ENCODE results near the gene BTBD2.

Gene BTBD2

DNA sequence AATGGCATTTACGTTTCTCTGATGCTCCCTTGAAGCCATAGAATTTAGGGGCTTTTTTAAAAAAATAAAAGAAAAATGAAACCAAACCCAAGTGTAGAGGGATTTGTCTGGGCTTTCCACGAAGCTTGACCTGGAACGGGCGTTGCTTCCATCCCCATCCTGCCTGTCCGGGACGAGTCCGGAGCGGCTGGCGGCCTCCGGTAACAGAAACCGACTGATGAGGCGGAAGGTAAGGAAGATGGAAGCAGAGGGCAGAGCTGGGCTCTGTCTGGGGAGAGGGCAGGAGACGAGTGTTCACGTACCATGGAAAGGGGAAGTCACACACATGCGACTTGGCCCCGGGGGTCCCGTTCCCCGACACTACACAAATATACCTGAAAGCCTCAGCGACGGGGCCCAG is 34.3 kb downstream of the BTBD2 start:
- DNase-seq, result no peak

DNA sequence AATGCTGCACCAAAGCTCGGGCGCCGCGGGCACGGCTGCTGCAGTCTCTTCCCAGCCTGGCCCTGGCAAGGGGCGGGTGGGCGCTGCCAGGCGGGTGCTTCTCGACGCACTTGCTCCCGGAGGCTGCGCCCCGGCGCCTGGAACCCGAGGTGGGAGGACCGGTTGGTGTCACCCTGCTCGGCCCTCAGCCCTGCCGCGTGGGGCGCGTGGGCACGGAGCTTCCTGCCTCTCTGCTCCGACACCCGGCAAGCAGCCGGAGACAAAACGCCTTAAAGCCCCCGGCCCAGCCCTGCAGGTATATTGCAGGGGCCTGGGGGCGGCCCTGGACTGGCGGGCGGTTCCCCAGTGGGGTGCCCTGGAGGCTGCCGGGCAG is 34.7 kb downstream of the BTBD2 start:
- DNase-seq, result no peak

DNA sequence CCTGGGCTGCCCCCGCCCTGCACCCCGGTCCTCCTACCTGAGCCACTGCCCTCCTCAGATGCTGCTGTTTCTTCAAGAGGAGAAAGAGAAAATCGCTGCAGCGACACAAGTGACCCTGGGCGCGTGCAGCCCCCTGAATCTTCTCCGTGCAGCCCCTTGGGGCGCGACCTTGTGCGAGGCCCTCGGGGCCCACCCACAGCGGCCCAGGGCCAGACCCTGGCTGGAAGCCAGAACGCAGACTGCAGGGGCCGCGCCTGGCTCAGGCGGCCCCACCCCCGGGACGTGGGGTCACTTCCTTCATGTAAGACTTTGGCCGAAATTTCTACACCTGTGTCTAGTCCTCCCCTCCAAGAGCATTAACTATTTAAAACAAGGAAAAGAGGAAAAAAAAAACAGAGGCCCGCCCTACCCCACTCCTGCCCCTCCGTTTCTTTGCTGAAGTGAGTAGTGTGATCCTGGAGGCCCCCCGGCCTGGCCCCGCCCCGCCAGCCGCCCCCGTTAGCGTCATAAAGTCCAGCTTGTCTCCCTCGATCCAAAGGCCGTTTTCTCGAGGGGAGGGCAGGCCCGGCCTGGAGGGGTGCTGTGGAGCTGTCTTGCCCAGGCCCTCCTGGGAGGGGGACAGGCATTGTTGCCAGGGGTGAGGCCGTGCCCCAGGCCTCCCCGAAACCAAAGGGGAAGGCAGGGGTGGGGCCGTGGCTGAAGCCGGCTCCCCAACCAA is 35.3 kb downstream of the BTBD2 start:
- DNase-seq, result no peak

DNA sequence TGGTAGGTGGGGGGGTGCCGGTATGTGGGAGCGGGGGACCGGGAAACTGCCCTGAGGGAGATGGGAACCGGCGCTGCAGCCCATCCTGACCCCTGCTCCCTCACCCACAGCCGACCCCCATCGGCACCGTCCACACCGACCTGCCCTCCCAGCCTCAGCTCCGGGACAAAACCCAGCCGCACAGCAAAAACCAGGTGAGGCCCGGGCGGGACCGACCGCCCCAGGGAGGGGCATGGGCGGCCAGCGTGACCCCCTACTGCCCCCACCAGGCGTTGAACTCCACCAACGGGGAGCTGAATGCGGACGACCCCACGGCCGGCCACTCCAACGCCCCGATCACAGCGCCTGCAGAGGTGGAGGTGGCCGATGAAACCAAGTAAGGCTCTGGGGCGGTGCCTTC is 35.9 kb downstream of the BTBD2 start:
- no peak for DNase-seq

DNA sequence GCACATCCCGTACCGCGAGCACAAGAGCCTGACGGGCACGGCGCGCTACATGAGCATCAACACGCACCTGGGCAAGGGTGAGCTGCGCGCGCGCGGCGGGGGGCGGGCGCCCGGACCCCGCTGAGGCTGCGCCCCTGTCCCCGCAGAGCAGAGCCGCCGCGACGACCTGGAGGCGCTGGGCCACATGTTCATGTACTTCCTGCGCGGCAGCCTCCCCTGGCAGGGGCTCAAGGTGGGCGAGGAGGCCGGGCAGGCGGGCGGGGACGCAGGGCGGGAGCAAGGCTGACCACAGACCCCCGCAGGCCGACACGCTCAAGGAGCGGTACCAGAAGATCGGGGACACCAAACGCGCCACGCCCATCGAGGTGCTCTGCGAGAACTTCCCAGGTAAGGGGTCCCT is 36.5 kb downstream of the BTBD2 start:
- DNase-seq, result no peak

DNA sequence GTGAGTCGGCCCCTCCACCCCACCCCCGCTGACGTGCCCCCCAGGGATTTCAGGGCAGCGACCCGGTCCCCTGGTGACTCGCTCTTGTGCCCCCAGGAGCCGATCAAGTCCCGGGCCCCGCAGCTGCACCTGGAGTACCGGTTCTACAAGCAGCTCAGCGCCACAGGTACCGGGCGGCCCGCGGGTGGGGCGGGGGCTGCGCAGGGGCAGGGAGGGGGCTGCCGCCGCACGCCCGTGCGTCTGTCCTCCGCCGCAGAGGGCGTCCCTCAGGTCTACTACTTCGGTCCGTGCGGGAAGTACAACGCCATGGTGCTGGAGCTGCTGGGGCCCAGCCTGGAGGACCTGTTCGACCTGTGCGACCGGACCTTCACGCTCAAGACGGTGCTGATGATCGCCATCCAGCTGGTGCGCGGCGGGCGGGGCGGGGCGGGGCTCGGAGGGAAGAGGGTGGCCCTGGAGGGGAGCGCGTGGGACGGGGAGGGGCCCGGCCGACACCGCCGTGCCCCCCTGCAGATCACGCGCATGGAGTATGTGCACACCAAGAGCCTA is 37.1 kb downstream of the BTBD2 start:
- no peak for DNase-seq

DNA sequence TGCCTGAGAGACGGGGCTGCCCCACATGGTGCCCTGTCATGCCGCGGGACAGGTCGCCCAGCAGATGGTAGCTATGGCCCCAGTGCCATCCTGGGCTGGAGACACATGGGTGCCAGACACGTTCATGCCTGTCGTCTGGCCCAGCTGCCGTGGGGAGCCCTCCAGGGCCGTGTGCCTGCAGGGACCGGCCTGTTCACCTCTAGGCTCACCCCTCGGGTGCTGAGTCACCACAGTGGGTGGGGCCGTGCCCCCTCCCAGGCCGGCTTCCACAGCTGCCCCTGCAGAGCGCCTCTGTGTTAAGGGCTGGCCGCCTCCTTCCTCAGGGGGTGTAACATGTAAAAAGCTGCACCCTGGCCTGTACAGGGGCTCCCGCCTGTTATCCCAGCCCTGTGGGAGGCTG is 38.4 kb downstream of the BTBD2 start:
- DNase-seq, result no peak

DNA sequence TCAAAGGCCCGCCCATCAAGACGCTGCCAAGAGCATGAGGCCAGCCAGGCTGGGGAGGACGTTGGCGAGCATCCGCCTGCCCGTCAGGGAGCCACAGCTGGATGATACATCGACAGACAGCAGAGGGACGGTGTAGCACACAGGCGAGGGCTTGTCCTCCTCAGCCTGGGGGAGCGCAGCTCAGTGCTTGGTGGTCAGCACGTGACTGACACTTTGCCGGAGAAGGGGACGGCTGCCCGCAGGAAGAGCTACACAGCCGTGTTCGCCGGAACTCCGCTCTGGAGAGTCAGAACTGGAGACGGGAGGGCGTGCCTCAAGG is 40.4 kb downstream of the BTBD2 start:
- DNase-seq, result no peak

DNA sequence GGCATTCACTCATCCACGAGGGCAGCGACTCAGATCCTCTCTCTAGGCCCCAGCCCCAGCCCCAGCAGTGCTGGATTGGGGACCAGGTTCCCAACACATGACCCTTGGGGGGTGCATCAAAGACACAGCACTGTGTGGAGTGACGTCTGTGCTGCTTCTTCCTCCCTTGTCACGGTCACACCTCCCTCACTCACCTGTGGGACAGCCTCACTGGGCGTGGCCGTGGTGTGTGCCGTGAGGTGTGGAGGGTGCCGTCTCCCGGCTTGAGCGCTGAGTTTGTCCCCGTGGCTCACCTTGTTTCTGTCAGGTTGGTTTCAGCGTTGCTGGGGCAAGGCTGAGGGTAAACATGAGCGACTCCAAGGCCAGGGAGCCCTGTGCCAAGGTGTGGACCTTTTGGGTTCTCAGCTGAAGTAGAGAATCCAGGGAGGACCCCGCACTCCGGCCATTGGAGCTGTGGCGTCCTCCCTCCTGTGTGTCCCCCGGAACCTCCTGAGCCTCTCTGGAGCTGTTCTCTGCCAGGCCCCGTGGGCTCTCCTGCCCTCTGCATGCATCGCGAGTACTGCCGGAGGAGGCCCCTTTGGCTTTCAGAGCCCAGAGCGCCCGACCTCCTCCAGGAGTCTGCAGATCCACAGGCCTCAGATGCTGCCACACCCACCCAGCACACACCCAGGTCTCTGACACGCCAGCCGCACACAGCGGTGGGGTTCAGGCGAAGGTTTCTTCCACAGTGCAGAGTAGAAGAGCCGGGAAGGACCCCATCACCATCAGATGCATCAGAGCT is 40.9 kb downstream of the BTBD2 start:
- DNase-seq, result no peak

DNA sequence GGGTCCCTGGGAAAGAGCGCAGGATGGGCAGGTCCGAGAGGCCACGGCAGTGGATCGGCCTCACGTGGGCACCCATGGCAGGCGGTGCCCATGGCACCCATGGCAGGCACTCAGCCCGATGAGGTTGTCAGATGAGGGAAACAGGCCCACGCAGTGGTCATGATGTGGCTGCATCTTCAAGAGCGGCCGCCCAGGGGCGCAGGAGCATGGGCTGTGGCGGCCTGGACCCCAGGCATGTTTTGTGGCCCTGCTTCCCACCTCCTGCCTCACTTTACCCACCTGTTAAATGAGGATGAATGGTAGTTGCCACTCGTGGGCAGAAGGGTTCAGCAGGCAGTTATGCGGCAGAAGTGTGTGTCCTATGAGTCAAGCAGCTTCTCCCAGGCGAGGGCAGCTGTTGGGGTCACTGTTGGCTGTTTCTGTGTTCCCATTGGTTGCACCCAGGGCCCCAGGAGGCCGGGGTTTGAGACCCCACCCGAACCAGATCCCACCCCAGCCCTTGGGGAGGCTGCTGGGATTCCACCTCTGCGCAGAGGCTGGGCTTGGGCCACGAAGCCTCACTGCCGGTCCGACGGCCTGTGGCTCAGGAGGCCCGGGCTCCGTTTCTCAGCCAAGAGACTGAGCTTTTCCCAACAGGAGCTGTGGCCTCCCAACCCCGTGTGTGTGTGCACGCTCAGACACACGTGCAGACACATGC is 44.6 kb downstream of the BTBD2 start:
- DNase-seq, result no peak

DNA sequence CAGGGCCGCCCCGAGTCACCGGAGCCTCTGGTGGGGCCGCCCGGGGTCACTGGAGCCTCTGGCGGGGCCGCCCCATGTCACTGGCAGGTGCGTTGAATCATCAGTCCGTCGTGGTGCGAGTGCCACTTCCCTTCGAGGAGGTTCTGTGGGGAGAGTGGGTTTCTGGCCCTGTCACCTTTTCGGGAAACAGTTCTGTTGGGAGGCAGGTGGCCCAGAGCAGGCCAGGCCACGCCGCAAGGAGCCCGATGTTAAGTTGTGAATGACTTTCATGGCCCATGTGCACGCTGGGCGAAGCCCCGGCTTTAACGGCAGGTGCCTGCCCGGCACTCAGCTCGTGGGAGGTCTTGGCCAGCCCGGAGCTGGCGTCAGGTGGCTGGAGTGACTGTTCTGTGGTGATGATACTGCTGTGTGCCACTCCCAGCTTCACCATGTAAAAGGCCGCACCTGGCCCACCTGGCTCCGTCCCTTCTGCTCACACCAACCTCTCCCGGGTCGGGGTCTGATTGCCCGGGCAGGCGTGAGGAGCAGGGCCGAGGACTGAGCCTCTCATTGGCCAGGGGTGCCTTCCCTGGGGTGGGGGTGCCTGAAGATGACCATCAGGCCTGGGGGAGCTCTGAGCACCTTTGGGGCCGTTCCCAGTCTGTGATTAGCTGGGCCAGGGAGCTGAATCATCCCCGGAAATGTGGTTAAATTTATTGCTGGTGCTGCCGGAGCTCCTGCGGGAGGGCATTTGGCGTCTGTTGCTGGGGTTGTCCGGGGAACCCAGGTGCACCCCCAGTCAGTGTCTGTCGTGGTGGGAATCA is 45.3 kb downstream of the BTBD2 start:
- DNase-seq, result no peak

DNA sequence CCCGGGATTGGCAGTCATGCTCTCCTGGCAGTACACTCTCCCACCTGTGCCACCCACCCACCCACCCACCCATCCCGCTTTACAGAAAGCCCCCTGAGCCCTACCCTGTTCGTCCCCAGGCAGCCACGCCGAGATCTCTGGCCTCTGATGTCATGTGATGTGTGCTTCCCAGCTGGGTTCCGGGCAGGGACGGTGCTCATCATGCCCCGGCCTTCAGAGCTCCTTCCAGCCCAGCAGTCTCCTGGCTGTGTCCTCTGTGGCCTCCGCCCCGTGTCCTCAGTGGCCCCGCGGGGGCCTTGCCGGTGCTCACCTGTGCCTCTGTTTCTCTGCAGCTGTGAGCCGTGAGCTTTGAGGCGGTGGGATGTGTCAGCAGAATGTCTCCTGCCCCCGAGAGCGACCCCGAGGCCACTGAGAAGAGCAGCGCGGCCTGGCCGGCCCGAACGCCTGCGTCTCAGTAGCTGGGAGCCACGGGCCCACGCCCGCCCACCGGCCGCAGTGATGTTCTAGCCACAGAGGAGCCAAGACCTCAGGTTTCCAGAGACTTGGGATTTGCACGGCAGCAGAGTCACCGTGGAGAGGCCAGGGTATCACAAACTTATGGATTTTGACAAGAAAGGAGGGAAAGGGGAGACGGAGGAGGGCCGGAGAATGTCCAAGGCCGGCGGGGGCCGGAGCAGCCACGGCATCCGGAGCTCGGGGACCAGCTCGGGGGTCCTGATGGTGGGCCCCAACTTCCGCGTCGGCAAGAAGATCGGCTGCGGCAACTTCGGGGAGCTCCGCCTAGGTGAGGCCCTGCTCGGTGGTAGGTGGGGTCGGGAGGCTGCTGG is 46.1 kb downstream of the BTBD2 start:
- DNase-seq, result no peak

DNA sequence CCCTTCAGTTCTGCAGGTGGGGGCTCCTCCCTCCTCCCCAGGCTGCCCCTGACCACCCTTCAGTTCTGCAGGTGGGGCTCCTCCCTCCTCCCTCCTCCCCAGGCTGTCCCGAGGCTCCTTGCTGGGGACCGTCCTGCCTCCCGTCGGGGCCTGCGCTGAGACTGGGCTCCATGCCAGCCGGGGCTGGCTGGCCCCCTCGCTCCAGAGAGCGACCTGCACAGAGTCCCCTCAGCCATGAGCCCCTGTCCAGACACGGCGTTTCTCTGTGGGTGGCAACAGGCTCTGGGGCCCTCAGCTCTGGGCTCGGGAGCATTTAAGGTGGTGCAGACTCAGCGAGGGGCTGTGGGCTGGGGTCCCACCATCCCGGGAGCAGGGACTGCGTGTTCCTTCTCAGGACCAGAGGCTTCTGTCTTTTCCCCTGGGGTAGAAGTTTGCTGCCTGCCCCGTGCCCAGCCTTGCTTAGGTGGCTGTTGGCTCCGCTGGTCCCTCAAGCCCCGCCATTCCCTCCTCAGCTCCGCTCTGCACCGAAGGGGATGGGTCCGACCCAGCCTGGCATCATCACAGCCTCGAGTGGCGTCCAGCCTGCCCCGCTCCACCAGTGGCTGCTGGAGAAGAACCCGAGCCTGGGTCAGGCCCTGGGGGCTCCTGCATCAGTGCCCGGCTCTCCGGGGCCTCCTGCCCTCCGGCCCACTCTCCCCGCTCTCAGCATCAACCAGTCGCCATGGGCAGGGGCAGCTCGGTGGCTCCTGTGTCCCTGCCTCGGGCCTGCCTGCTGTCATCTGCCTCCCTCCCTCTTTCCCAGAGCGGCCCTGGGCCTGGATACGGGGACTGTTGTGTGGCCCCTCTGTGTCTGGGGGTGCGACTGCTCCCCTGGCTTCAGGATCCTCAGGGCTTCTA is 47.0 kb downstream of the BTBD2 start:
- no peak for DNase-seq

DNA sequence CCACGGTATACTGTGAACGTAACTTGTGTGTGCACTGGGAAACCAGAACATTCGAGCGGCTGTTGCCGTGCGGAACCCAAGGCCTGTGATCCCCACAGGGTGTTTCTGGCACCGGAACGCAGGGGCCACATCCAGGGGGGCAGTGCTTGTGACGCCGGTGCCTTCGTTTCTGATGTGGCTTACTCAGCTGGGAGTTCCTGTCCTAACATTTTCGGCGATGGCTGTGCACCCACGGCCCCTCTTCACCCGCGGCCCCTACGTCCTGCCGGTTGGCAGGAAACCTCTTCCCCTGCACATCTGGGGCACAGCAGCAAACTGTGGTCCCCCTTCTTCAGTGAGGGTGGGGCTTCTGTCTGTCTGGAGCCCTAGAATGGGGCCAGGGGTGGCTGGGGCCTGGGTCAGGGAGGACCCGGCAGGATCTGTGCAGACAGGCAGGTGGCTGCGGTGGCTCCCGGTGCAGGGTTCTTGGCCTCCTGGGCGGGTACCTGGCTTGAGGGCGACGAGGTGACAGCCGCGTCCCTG is 48.4 kb downstream of the BTBD2 start:
- no peak for DNase-seq

DNA sequence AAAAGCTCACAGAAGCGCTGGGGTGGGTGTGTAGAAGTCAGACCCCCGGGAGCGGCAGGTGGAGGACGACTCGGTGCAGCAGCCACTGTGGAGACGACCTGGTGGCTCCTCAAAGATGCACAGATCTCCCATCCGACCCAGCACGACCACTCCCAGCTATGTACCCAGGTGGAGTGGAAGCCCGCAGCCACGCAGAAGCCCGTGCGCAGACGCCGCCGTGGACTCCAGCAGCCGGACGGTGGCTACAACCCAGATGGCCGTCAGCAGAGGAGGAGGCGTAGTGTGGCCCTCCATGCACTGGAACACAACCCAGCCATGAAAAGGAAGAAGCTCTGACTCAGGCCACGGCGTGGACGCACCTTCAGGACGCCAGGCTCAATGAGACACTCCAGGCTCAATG is 52.8 kb downstream of the BTBD2 start:
- DNase-seq, result no peak

DNA sequence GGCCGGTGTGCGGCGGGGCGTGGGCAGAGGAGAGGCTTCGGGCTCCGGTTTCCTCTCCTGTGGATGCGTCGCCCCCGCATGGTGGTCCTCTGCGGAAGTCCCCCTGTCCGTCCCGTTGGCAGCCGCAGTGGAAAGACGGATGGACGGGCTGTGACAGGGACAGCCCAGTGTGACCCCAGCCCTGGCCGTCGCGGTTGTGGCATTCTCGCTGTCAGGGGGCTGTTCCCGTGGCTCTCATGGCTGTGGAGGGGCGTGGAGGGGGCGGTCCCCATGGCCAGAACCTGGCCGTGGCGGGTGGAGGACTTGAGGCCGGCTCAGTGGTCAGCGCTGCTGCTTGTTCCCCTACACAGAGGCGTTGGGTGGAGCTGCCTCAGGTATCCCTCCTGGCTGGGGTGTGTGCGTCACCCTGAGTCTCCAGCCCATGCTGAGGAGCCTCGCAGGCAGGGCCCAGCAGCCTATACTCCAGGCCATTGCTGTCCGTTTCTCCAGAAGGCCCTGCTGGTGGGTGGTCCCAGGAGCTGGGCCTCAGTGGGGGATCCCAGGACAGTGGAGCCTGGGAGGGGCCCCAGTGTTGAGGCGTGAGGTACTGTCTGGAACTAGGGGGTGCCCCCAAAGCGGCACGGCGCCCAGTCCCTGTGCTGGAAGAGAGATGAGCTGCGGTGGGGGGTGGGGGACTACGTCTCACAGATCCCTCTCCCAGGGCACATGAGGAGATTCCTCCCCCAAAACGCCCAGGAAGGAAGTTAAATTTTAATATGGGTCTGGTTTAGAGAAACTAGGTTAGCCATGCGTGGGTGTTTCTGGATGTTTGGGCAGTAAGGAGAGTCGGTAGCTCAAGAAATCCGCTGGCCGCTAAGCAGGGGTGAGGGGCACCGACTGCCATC is 54.3 kb downstream of the BTBD2 start:
- DNase-seq, result no peak

DNA sequence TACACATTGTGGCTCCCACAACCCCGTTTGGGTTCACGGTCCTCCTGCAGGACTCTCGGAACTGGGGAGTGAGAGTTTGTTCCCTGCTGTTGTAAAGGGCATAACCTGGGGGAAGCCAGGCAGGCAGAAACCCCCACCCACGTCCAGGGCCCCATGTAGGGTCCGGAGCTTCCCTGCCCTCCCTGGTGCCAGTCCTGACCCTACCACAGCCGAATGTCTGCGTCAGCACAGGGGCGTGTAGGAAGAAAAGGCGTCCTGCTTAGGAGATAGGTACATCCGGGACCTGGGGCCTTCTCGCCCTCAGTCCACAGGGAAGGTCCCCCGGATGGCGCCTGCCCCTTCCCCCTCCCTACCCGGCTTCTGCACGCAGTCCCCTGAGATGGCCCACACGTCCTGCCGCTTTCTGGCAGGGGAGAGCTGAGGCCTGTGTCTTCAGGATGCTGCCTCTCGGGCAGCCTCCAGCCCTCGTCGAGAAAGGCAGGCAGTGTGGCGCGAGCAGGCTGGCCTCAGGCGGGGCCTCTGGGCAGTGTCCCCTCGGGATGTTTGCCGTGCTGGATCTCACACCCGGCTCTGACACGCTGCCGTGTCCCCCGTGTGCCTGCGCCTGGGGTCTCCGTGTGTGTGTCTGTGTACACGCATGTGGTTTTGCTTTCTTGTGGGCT is 55.5 kb downstream of the BTBD2 start:
- DNase-seq, result no peak

DNA sequence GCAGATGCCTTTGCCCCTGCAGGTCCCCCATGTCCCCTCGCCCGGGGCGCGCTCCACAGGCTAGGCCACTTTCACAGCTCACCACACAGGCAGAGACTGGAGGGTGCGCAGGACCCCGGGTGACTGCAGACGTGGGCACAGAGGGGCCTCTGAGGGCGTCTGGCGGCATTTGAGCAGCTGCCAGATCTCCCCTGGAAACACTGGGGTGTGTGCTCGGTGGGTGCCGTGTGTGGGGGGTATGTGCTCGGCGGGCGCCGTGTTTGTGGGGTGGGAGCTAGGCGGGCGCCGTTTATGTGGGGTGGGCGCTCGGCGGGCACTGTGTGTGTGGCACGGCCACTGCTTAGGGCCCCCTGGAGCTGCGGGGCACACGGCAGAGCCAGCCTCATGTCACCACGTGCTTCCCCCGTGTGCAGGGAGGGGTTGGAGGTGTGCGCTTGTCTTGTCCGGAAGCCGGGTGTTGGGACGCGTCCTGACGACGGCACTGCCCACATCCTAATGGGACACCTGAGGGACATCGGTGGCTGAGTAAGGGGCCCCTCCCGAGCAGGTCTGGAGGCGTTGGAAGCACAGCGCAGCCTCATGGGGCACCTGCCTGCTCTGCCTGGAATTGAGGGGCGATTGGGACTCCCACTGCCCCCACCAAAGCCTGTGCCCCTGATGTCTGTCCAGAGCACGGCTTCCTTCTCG is 57.8 kb downstream of the BTBD2 start:
- DNase-seq, result no peak

Data from NCI-H1417 (cell line).